Neural progenitor cell (in vitro differentiated cells): ENCODE data around the gene FERMT3.

Experiments used
- CTCF ChIP-seq: fragments of 200-600 bp; sonication (generic); IDR thresholded peaks from 2 replicates; pipeline ENCODE4 v1.5.1; 2017; ENCODE audit warnings: antibody characterized with exemption, mild to moderate bottlenecking
- EZH2 ChIP-seq: fragments of 200-600 bp; sonication (generic); IDR thresholded peaks from 2 replicates; pipeline ENCODE4 v1.6.1; 2017; ENCODE audit warnings: antibody characterized with exemption, mild to moderate bottlenecking, moderate library complexity
- EZH2phosphoT487 ChIP-seq: fragments of 200-600 bp; sonication (generic); IDR thresholded peaks from 2 replicates; pipeline ENCODE4 v1.6.1; 2017; ENCODE audit warnings: antibody characterized with exemption

DNA sequence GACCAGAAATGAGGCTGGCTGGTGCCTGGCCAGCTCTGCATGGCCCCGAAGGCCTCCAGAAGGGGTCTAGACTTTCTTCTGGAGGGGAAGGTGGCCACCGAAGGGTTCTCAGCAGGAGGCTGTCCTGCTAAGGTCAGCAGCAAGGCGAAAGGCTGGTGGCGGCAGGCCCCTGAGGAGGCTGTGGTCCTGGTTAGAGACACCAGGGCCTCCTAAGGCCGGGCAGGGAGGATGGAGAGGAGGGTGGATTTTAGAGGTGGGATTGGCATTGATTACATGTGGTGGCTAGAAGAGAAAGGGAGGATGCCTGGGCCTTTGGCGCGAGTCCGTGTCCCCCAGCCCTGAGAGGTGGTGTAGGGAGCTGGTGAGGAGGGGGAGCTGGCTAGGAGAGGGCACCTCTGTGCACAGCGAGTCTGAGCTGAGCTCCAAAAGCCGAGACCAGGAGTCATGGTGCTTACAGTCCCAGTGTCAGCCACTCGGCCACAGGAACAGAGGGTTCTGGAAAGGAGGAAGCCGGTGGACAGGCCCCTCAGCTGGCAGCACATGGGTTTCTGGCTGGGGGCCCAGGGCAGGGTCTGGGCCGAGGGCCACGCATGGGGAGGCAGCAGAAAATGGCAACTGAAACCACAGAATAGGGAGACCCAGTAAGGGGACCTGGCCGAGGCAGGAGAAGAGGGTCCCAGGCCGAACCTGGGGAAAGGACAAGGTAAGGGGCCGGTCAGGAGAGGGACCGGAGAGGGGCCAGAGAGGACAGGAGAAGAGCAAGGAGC lies 2.5 kb downstream of the FERMT3 start:
- TF ChIP-seq CTCF: no peak
- TF ChIP-seq EZH2phosphoT487: no peak
- TF ChIP-seq EZH2: no peak
